ENCODE data around the gene TAF3. TPM values are rescaled to one million over a fixed set of nuclear protein-coding genes. Genes with fewer than 3 reads are reported as not detected.

TAF3 gene
- total and polyA plus RNA-seq, 8 donors: 7.0 to 10.4 (median 9.2) TPM

DNA sequence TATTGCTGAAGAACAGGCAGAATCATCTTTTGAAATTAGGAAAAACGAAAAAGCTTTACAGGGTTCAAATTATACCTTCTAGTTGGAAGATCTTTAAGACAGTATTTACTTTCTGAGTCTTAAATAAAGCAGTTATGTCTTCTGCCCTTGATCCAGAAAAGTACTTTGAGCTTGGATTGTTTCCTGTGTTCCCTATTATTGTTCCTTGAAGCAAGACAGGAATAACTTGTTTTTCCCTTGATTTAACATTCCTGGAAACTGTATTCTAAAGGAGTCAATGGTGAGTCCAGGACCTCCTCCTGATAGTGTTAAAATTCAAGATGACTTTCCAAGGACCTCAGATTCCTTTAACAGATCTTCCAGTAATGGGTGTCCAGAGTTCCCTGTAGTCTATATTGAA lies 161.9 kb downstream of the TAF3 start:
- H3K4me3 ChIP-seq: no peak overlapping the region
- intact Hi-C loops (cut with DNase I): no loop called here
- ATAC-seq (no peak), DNase-seq (no peak)
- no peaks in the 10 kb centered on the region for H3K4me1 ChIP-seq
- H3K9me3 ChIP-seq: no peaks in the 10 kb centered on the region
- no peaks in the 10 kb centered on the region for H3K27me3 ChIP-seq
- peaks cover 0 to 13% of the 10 kb centered on the region in 2 donors for H3K36me3 ChIP-seq
- TF ChIP-seq, protein P1, sequence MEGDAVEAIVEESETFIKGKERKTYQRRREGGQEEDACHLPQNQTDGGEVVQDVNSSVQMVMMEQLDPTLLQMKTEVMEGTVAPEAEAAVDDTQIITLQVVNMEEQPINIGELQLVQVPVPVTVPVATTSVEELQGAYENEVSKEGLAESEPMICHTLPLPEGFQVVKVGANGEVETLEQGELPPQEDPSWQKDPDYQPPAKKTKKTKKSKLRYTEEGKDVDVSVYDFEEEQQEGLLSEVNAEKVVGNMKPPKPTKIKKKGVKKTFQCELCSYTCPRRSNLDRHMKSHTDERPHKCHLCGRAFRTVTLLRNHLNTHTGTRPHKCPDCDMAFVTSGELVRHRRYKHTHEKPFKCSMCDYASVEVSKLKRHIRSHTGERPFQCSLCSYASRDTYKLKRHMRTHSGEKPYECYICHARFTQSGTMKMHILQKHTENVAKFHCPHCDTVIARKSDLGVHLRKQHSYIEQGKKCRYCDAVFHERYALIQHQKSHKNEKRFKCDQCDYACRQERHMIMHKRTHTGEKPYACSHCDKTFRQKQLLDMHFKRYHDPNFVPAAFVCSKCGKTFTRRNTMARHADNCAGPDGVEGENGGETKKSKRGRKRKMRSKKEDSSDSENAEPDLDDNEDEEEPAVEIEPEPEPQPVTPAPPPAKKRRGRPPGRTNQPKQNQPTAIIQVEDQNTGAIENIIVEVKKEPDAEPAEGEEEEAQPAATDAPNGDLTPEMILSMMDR (IDR thresholded peaks at IDR 0.05): no peak
- H3K27ac ChIP-seq: no peak overlapping the region

DNA sequence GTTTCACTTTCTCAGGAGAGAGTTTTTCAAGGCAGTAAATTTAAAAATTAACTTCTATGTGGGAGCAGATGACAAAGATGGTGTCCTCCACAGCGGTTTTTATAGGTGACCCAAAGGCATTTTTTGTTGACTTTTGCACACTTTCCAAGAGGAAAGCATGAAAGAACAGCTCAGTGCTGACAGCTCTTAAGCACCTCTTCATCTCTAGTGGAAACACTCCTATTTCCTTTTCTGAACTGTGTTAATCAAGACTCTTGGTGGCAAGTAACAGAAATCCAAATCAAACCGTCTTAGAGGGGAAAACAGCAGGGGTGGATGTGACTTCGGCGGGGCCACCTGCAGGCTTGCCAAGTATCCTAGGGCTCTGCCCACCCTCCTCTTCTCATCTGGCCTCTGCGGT lies 164.4 kb downstream of the TAF3 start:
- Histone ChIP-seq H3K27me3 (no peaks in the 10 kb centered on the region), H3K27ac (no peak overlapping the region), H3K4me3 (no peak overlapping the region), H3K9me3 (no peaks in the 10 kb centered on the region), H3K4me1 (no peaks in the 10 kb centered on the region), H3K36me3 (peaks cover 0 to 8% of the 10 kb centered on the region in 2 donors)
- DNase-seq (peak in 1 of 4 donors; percentile 51), ATAC-seq (peak; percentile 88)
- intact Hi-C loops (cut with DNase I): no loop called here
- TF ChIP-seq, protein P1 (IDR thresholded peaks at IDR 0.05): no peak

DNA sequence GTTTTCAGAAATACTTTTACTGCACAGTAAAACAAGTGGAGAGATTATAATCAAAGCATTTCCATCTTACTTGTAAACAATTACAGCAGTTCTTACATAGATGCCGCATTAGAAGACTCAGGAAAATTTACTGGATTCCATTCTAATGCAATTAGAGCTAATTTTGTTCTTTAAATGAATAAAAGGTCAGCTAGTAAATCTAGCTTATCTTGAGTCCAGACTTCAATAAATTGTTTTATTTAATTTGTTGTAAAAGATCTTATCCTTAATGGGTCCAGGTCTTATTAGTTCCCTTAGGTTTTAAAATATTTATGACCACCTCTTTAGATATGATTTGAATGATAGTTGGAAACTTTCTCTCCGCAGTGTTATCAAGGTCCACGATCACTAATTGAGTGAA lies 166.0 kb downstream of the TAF3 start:
- no peak overlapping the region for H3K4me3 ChIP-seq
- TF ChIP-seq, protein P1 (IDR thresholded peaks at IDR 0.05): no peak
- H3K9me3 ChIP-seq: no peaks in the 10 kb centered on the region
- no peaks in the 10 kb centered on the region for H3K4me1 ChIP-seq
- no peak overlapping the region for H3K27ac ChIP-seq
- DNase-seq (no peak), ATAC-seq (no peak)
- H3K27me3 ChIP-seq: no peaks in the 10 kb centered on the region
- H3K36me3 ChIP-seq: no peaks in the 10 kb centered on the region
- intact Hi-C loops (cut with DNase I): no loop called here

DNA sequence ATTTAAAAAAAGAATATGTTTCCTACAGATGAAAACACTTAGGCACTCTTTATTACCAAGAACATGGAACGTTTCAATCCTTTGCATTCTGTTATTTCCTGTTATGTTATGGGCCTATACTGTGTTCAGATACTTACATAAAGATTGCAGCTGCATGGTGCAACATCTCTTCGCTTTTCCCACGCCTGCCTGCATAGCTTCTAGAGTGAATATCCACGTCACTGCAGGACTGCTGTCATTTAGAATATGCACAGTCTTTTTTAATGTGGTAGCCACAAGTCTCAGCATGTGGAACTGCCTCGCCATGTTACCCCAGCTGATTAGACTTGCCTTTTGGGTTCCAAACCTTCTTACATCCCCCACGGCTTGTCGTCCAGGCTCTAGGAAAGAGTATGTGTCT lies 166.6 kb downstream of the TAF3 start:
- Histone ChIP-seq H3K4me3 (no peak overlapping the region), H3K4me1 (no peaks in the 10 kb centered on the region), H3K27me3 (no peaks in the 10 kb centered on the region), H3K36me3 (no peaks in the 10 kb centered on the region), H3K27ac (no peak overlapping the region), H3K9me3 (no peaks in the 10 kb centered on the region)
- TF ChIP-seq, protein P1 (IDR thresholded peaks at IDR 0.05): no peak
- DNase-seq: no peak
- intact Hi-C loops (cut with DNase I): no loop called here
- ATAC-seq: no peak

DNA sequence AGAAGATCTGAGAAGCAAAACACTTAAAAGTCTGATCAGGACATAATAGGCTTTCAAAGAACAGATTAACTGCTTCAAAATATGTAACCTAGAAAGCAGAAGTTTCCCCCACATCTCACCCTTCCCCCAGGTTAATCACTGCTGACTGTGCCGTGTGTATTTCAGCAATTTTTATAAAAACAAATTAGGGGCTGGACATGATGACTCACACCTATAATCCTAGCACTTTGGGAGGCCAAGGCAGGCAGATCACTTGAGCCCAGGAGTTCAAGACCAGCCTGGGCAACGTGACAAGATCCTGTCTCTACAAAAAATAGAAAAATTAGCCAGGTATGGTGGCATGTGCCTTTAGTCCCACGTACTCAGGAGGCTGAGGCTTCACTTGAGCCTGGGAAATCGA lies 168.5 kb downstream of the TAF3 start:
- no peak overlapping the region for H3K27ac ChIP-seq
- no peaks in the 10 kb centered on the region for H3K9me3 ChIP-seq
- DNase-seq (no peak), ATAC-seq (no peak)
- intact Hi-C loops (cut with DNase I): no loop called here
- H3K36me3 ChIP-seq: no peaks in the 10 kb centered on the region
- H3K4me1 ChIP-seq: no peaks in the 10 kb centered on the region
- H3K27me3 ChIP-seq: no peaks in the 10 kb centered on the region
- no peak overlapping the region for H3K4me3 ChIP-seq
- TF ChIP-seq, protein P1 (IDR thresholded peaks at IDR 0.05): no peak

Measured in left lung (tissue), 10 donors.